ENCODE measurements around the gene LARP4B.

LARP4B gene

GRCh38 chr10:924524-924859 lies 7.0 kb downstream of the LARP4B start:
- no peak for DNase-seq (ENCODE audit: low read depth in 3 of 3)

- DNase-seq (ENCODE audit: low read depth in 3 of 3): no peak
Observed at GRCh38 chr10:923844-924523, 7.5 kb downstream of the LARP4B start.

- DNase-seq (ENCODE audit: low read depth in 3 of 3): no peak
Observed at GRCh38 chr10:921471-922414, 9.8 kb downstream of the LARP4B start.

- no peak for DNase-seq (ENCODE audit: low read depth in 3 of 3)
Observed at GRCh38 chr10:920450-920849, 11.1 kb downstream of the LARP4B start.

GRCh38 chr10:919481-919880 lies 12.0 kb downstream of the LARP4B start:
- DNase-seq (ENCODE audit: low read depth in 3 of 3): no peak

DNA sequence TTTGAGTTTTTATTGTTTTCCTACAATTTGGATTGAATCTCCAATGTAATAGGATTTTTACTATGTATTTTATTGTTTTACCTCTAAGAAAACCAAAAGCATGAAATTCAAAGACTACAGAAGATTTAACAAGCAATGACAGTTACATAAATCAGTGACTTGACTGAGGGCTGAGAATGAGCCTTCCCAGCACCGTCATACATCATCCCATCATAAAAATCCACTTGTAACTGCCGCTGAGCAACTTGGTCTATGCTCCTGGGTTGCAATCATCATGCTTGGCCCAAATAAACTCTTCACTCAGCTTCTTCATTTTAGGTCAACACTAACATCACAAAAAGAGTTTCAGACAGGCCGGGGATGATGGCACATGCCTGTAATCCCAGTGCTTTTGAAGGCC lies 13.5 kb downstream of the LARP4B start:
- DNase-seq (ENCODE audit: low read depth in 3 of 3): no peak

DNA sequence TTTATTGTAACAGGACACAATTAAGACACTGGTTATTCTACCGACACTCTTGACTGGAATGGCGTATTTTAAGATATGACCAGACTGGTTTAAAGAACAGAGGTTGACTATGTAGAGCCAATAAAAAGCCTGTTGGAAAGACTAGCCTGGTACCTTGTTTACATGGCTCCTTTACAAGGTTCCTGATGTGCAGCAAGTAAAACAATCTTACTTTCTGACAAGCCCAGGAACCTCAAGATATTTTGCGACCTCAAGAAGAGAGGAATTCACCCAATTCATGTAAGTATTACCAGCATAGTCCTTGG lies 14.1 kb downstream of the LARP4B start:
- no peak for DNase-seq (ENCODE audit: low read depth in 3 of 3)

- no peak for DNase-seq (ENCODE audit: low read depth in 3 of 3)
Observed at GRCh38 chr10:916716-917415, 14.6 kb downstream of the LARP4B start.

- no peak for DNase-seq (ENCODE audit: low read depth in 3 of 3)
Observed at GRCh38 chr10:909831-910230, 21.7 kb downstream of the LARP4B start.

DNA sequence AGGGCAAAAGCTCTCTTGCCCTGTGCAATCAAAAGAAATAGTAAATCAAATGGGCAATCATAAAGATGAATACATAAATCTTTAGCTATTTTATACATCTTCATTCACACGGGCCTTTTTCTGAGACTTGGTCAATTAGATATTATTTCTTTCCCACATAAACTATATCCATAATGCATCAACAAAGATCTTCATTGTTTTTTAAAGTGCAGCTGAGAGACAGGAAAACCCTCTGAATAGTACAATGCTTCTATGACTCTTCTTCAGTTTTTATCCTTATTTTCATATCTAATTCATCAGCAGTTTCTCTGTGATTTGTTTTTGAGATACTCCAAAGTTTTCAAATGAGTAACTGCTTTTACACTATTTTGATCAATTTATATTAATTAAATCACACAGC lies 25.5 kb downstream of the LARP4B start:
- no peak for DNase-seq (ENCODE audit: low read depth in 3 of 3)

DNA sequence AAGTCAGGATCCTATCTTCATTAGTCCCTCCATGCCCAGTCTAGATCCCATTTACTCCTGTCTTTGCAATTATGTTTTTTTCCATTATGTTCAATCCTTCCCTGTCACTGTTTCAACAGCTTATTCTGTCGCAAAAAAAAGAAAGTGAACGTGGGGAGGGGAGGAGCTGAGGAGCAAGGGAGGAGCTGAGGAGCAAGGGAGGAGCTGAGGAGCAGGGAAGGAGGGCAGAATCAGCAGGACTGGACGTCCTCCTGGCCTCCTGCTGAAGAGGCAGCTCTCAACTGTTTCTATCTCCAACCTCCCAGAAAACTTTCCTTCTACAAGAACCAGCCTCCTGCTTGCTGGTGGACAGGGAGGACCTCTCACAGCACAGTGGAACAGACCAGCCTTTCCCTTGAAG lies 26.0 kb downstream of the LARP4B start:
- no peak for DNase-seq (ENCODE audit: low read depth in 3 of 3)

DNA sequence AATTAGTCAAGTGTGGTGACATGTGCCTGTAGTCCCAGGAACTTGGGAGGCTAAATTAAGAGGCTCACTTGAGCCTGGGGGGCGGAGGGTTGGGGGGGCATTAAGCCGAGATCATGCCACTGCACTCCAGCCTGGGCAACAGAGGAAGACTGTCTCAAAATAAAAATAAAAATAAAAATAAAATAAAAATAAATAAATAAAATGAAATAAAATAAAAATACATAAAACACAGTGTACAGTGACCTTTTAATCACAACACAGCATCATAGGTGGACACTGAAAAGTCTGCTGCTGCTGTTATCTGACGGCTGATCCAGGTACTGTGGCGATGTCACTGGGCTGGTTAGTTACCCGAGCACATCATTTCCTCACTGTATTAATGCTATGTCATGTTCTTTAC lies 27.1 kb downstream of the LARP4B start:
- no peak for DNase-seq (ENCODE audit: low read depth in 3 of 3)

- DNase-seq (ENCODE audit: low read depth in 3 of 3): no peak
Observed at GRCh38 chr10:898141-898540, 33.4 kb downstream of the LARP4B start.

DNA sequence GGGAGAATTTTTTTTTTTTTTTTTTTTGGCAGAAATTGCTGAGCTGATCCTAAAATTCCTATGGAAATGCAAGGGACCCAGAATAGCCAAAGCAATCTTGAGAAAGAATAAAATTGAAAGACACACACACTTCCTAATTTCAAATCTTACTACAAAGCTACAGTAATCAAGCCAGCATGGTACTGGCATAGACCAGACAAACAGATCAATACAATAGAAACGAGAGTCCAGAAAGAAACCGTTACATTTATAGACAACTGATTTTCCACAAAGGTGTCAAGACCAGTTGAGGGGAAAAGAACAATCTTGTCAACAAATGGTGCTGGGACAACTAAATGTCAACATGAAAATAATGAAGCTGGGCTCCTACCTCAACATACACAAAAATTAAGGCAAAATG lies 34.5 kb downstream of the LARP4B start:
- no peak for DNase-seq (ENCODE audit: low read depth in 3 of 3)

DNA sequence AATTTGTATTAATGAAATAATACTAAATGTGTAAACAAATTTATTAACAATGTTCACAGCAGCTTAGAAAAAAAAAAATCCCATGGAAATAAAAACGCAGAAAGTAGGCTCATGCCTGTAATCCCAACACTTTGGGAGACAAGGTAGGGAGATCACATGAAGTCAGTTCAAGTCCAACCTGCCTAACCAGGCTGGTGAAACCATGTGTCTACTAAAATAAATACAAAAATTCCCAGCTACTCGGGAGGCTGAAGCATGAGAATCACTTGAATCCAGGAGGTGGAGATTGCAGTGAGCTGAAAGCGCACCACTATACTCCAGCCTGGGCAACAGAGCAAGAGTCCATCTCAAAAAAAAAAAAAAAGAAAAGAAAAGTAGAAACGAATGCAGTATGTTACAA lies 36.2 kb downstream of the LARP4B start:
- DNase-seq (ENCODE audit: low read depth in 3 of 3): no peak

DNA sequence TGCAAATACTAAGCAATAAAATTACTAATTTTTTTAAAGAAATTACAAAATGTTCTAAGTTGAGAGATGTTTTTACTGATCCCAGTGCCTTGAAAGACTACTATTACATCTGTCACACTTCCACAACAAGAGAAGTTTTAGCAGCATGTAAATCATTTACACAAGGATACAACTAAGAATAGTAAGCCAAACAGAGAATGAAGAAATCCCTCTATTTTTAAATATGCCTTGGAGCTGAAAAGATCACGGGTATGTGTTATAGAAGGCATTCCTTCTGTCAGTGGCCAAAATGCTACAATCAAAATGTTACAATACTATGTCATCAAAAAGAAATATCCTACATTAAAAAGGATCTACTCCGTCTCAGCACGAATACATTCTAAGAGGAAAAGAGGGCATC lies 52.6 kb downstream of the LARP4B start:
- DNase-seq (ENCODE audit: low read depth in 3 of 3): no peak

DNA sequence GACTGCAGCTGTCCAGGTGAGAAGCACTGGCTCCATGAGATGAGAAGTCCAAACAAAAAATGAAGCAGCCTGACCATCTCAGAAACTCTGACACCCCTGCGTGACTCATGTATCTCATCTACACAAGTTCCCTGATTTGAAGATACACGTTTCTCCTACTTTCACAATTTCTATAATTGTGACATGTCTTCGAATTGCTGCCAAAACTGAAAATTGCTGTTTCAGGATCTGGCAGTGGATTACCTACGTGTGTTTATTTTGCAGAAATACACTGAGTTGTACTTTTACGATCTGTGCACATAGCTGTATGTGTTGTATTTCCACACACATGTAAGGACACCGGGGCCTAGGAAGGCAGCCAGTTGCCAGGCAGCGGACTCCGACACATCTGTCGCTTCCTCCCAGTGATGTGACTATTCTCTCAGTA lies 53.2 kb downstream of the LARP4B start:
- DNase-seq (ENCODE audit: low read depth in 3 of 3): no peak

- no peak for DNase-seq (ENCODE audit: low read depth in 3 of 3)
Observed at GRCh38 chr10:876438-876837, 55.1 kb downstream of the LARP4B start.

- DNase-seq (ENCODE audit: low read depth in 3 of 3): no peak
Observed at GRCh38 chr10:873020-873419, 58.5 kb downstream of the LARP4B start.

DNA sequence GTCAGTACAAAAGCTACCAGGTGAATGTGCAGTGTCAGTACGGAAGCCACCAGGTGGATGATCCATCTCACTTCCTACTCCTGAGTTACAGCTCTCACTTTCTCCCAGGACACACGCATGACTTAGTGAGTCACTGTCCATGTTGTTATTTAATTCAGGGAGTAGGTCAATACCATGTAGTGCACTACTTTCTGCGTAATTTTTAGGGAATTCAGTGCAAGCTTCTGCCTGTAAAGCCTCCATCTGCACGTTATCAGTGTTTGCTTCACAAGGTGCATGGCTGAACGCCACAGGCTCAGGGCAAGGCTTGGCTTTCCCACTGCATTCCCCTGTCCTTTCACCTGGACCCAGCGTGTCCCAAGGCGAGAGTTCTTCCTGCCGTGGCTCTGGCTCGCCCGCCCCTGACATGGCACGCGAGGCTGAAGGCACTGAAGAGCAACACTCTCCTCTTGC lies 59.5 kb downstream of the LARP4B start:
- no peak for DNase-seq (ENCODE audit: low read depth in 3 of 3)

DNA sequence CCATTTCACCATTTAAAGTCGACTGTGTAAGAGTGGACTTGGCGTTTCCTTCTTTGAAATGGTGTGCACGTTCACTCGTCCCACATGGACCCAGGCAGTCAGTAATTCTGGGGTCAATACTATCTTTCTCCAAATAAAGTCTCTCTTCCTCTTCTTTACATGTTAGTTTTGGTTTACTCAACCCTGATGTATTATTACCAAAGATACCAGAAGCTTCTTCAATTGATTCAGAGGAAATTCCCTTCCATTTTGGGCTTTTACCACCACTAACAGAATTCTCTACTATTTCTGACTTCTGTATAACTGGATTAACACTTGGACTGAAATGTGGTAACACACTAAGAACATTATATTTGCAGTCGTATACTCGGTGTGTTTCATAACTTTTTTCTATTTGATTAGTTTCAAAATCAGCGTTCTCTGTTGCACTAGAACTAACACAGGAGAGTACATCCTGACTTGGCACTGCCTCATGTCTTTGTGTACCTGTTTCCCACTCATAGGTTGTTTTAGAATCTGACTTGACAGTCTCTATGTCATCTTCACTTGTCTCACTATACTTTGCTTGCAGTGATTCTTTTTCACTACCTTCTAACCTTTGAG lies 60.8 kb downstream of the LARP4B start:
- no peak for DNase-seq (ENCODE audit: low read depth in 3 of 3)

GRCh38 chr10:869171-869570 lies 62.3 kb downstream of the LARP4B start:
- no peak for DNase-seq (ENCODE audit: low read depth in 3 of 3)

All from stimulated activated CD4-positive, alpha-beta T cell treated with anti-CD3 and anti-CD28 coated beads, TNF-alpha, amount 100 ng/mL, for 48 hours (primary cell).